Measurements from ENCODE around the gene LSAMP. TPM values are rescaled to one million over a fixed set of nuclear protein-coding genes. Genes with fewer than 3 reads are reported as not detected.

Gene LSAMP
- total RNA-seq, 1 donor from 2014 or later = 16.4 TPM

DNA sequence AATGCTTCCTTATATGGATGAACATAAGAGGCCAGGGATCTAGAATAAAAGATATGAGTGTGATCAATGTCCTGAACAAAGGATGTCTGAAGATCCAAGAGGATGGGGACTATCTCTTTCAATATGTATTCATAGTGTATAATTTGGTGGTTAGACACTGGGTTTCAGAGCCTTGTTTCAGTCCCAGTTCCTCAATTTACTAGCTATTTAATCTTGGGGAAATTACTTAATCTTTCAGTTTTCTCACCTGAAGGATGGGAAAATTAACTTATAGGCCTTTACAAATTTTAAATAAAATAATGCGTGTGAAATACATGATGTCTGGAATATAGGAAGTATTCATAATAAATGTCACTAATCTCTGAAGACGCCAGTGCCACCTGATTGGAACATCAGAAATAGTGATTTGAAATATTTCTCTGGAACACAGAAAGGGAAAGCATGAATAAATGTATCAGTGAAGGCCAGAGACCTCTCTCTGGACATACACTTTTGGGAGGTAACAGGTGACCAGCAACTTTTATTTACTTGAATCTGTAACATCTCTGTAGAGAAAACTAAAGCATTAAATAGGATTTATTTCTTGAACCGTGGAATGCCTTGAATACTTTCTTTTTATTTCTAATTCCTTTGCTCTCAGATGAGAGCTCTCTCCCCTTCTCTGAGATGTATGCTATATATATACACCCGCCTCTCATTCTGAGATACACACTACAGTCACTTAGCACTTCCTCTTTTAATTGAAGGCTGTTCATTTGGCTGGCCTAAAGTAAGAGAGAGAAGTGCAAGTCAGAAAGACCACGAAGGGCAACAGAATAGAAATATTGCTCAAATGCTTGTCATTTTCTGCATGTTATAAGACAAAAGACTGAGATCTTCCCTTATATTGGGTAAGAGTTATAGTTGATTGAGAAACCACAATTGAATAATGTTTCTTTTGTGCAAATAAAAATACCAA lies 407.1 kb downstream of the LSAMP start:
- no peaks in the 10 kb centered on the region for H3K27me3 ChIP-seq (ENCODE audit: insufficient read depth, low read length)
- no peak overlapping the region for H3K27ac ChIP-seq (ENCODE audit: low read depth, low read length)
- no peak overlapping the region for H3K4me3 ChIP-seq (ENCODE audit: insufficient read depth, low read depth, low read length)
- no peak overlapping the region for H2AFZ ChIP-seq (ENCODE audit: low read depth, low read length)
- no peaks in the 10 kb centered on the region for H4K20me1 ChIP-seq (ENCODE audit: insufficient read depth, low read length)
- TF ChIP-seq EZH2 (IDR thresholded peaks at IDR 0.05; ENCODE audit: insufficient read depth, low read length) = no peak
- TF ChIP-seq, protein P1, sequence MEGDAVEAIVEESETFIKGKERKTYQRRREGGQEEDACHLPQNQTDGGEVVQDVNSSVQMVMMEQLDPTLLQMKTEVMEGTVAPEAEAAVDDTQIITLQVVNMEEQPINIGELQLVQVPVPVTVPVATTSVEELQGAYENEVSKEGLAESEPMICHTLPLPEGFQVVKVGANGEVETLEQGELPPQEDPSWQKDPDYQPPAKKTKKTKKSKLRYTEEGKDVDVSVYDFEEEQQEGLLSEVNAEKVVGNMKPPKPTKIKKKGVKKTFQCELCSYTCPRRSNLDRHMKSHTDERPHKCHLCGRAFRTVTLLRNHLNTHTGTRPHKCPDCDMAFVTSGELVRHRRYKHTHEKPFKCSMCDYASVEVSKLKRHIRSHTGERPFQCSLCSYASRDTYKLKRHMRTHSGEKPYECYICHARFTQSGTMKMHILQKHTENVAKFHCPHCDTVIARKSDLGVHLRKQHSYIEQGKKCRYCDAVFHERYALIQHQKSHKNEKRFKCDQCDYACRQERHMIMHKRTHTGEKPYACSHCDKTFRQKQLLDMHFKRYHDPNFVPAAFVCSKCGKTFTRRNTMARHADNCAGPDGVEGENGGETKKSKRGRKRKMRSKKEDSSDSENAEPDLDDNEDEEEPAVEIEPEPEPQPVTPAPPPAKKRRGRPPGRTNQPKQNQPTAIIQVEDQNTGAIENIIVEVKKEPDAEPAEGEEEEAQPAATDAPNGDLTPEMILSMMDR (IDR thresholded peaks at IDR 0.05; ENCODE audit: insufficient read depth, low read depth, low read length) = no peak
- no peaks in the 10 kb centered on the region for H3K27me3 Mint-ChIP-seq (ENCODE audit: low read depth, unreplicated experiment)
- H3K9me3 ChIP-seq (ENCODE audit: insufficient read depth, low read depth, low read length) = no peaks in the 10 kb centered on the region
- DNase-seq (ENCODE audit: low read depth) = no peak
- H3K27ac Mint-ChIP-seq (ENCODE audit: unreplicated experiment) = no peak overlapping the region
- H3K4me2 ChIP-seq (ENCODE audit: low read length) = no peak overlapping the region
- no peaks in the 10 kb centered on the region for H3K79me2 ChIP-seq (ENCODE audit: insufficient read depth, low read length)
- no peaks in the 10 kb centered on the region for H3K9me3 Mint-ChIP-seq (ENCODE audit: unreplicated experiment)
- no peak for FAIRE-seq
- H3K4me1 Mint-ChIP-seq (ENCODE audit: low read depth, unreplicated experiment) = peaks cover 13% of the 10 kb centered on the region
- H3K4me1 ChIP-seq (ENCODE audit: insufficient read depth, low read length) = no peaks in the 10 kb centered on the region
- H3K9ac ChIP-seq (ENCODE audit: low read length) = no peak overlapping the region
- H3K36me3 Mint-ChIP-seq (ENCODE audit: low read depth, unreplicated experiment) = no peaks in the 10 kb centered on the region
- no peaks in the 10 kb centered on the region for H3K36me3 ChIP-seq (ENCODE audit: insufficient read depth, low read length)
- no peak overlapping the region for H3K4me3 Mint-ChIP-seq (ENCODE audit: unreplicated experiment)

DNA sequence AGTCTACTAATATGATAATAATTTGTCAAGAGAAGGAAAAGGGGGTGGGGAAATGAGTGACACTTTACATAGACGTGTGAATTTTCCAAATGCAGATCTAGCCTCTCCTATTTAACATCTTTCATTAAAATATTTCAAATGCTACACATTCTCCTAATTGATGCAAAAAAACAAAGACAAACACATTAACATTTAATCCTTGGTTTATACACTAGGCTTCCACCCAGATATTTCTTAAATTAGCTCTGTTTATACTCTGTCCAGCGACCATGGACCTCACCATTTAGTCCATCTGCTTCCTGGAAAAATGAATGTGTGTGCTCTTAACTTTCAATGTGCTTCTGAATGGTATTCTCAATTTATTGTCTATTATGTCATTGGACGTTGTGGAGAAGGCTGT lies 409.9 kb downstream of the LSAMP start:
- no peak for FAIRE-seq
- no peaks in the 10 kb centered on the region for H3K27me3 Mint-ChIP-seq (ENCODE audit: low read depth, unreplicated experiment)

More for the DNA sequence above, 409.9 kb downstream of the LSAMP start:
- H3K4me2 ChIP-seq (ENCODE audit: low read length) = no peak overlapping the region
- no peak overlapping the region for H3K4me3 ChIP-seq (ENCODE audit: insufficient read depth, low read depth, low read length)
- H2AFZ ChIP-seq (ENCODE audit: low read depth, low read length) = no peak overlapping the region
- H3K4me1 Mint-ChIP-seq (ENCODE audit: low read depth, unreplicated experiment) = peaks cover 13% of the 10 kb centered on the region
- H3K27me3 ChIP-seq (ENCODE audit: insufficient read depth, low read length) = no peaks in the 10 kb centered on the region
- no peak overlapping the region for H3K9ac ChIP-seq (ENCODE audit: low read length)
- no peak for TF ChIP-seq EZH2 (IDR thresholded peaks at IDR 0.05; ENCODE audit: insufficient read depth, low read length)
- TF ChIP-seq, protein P1 (IDR thresholded peaks at IDR 0.05; ENCODE audit: insufficient read depth, low read depth, low read length) = no peak
- no peaks in the 10 kb centered on the region for H3K36me3 ChIP-seq (ENCODE audit: insufficient read depth, low read length)
- no peak overlapping the region for H3K27ac Mint-ChIP-seq (ENCODE audit: unreplicated experiment)
- H3K9me3 ChIP-seq (ENCODE audit: insufficient read depth, low read depth, low read length) = no peaks in the 10 kb centered on the region
- no peaks in the 10 kb centered on the region for H3K36me3 Mint-ChIP-seq (ENCODE audit: low read depth, unreplicated experiment)
- no peaks in the 10 kb centered on the region for H4K20me1 ChIP-seq (ENCODE audit: insufficient read depth, low read length)
- no peaks in the 10 kb centered on the region for H3K9me3 Mint-ChIP-seq (ENCODE audit: unreplicated experiment)
- no peak for DNase-seq (ENCODE audit: low read depth)
- H3K27ac ChIP-seq (ENCODE audit: low read depth, low read length) = no peak overlapping the region
- no peaks in the 10 kb centered on the region for H3K79me2 ChIP-seq (ENCODE audit: insufficient read depth, low read length)
- no peaks in the 10 kb centered on the region for H3K4me1 ChIP-seq (ENCODE audit: insufficient read depth, low read length)
- H3K4me3 Mint-ChIP-seq (ENCODE audit: unreplicated experiment) = no peak overlapping the region

Measured in astrocyte (in vitro differentiated cells and primary cell).